ENCODE results near the gene SLC66A2. TPM values are rescaled to one million over a fixed set of nuclear protein-coding genes. Genes with fewer than 3 reads are reported as not detected.

Gene SLC66A2
- total RNA-seq, 3 donors from 2014 or later (not counting 1 experiment from before 2014, with no cell fraction given), result 51.2 to 62.4 (median 54.1) TPM

- Histone ChIP-seq H3K27me3 (ENCODE audit: control insufficient read depth, insufficient read depth, low read length) (no peaks in the 10 kb centered on the region), H3K27ac (ENCODE audit: low read length) (no peak overlapping the region), H3K4me3 (ENCODE audit: low read length) (no peak overlapping the region), H3K36me3 (ENCODE audit: control insufficient read depth, insufficient read depth, low read length) (peaks cover 18% of the 10 kb centered on the region), H3K4me1 (ENCODE audit: control insufficient read depth, insufficient read depth, low read length) (peaks cover 28% of the 10 kb centered on the region), H3K9me3 (ENCODE audit: control insufficient read depth, insufficient read depth, low read length) (no peaks in the 10 kb centered on the region)
- Mint-ChIP-seq H3K4me1 (peaks cover 28 to 50% of the 10 kb centered on the region in 2 donors), H3K27me3 (ENCODE audit: low read depth in 2 of 2) (no peaks in the 10 kb centered on the region), H3K9me3 (no peaks in the 10 kb centered on the region), H3K4me3 (no peak overlapping the region), H3K36me3 (no peaks in the 10 kb centered on the region), H3K27ac (no peak overlapping the region)
- intact Hi-C loops (cut with micrococcal nuclease), result no loop called here
- no peak for ATAC-seq
- DNase-seq, result no peak
- no peak for TF ChIP-seq CTCF (IDR thresholded peaks at IDR 0.05)
- 92% methylated on average over 17 of the region's 17 CpGs for WGBS (ENCODE audit: insufficient coverage)
Observed at GRCh38 chr18:79945118-79946042, 6.1 kb downstream of the SLC66A2 start.

DNA sequence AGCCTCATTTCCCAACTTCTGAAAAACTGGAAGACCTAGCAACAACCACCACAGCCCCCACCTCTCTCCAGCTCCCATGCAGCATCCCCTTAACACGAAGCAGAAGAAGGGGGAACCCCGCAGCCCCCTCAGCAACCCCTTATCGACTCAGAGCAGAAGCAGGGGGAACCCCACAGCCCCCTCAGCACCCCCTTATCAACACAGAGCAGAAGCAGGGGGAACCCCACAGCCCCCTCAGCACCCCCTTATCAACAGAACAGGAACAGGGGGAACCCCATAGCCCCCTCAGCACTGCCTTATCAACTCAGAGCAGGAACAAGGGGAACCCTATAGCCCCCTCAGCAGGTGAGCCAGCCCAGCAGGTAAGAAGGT lies 6.7 kb downstream of the SLC66A2 start:
- TF ChIP-seq CTCF (IDR thresholded peaks at IDR 0.05), result no peak
- Histone ChIP-seq H3K27ac (ENCODE audit: low read length) (no peak overlapping the region), H3K27me3 (ENCODE audit: control insufficient read depth, insufficient read depth, low read length) (no peaks in the 10 kb centered on the region), H3K9me3 (ENCODE audit: control insufficient read depth, insufficient read depth, low read length) (no peaks in the 10 kb centered on the region), H3K36me3 (ENCODE audit: control insufficient read depth, insufficient read depth, low read length) (peaks cover 18% of the 10 kb centered on the region), H3K4me3 (ENCODE audit: low read length) (no peak overlapping the region), H3K4me1 (ENCODE audit: control insufficient read depth, insufficient read depth, low read length) (peaks cover 22% of the 10 kb centered on the region)
- H3K27me3 Mint-ChIP-seq (ENCODE audit: low read depth in 2 of 2), result no peaks in the 10 kb centered on the region
- H3K27ac Mint-ChIP-seq, result no peak overlapping the region
- peaks cover 5% of the 10 kb centered on the region for H3K36me3 Mint-ChIP-seq
- H3K9me3 Mint-ChIP-seq, result no peaks in the 10 kb centered on the region
- peaks cover 25 to 48% of the 10 kb centered on the region in 2 donors for H3K4me1 Mint-ChIP-seq
- H3K4me3 Mint-ChIP-seq, result no peak overlapping the region
- peak in 1 of 2 donors; percentile 56 for DNase-seq
- intact Hi-C loops (cut with micrococcal nuclease), result no loop called here
- WGBS (ENCODE audit: insufficient coverage), result 45% methylated on average over 1 of the region's 3 CpGs
- peak in 2 of 3 donors; percentile 21 to 47 for ATAC-seq

DNA sequence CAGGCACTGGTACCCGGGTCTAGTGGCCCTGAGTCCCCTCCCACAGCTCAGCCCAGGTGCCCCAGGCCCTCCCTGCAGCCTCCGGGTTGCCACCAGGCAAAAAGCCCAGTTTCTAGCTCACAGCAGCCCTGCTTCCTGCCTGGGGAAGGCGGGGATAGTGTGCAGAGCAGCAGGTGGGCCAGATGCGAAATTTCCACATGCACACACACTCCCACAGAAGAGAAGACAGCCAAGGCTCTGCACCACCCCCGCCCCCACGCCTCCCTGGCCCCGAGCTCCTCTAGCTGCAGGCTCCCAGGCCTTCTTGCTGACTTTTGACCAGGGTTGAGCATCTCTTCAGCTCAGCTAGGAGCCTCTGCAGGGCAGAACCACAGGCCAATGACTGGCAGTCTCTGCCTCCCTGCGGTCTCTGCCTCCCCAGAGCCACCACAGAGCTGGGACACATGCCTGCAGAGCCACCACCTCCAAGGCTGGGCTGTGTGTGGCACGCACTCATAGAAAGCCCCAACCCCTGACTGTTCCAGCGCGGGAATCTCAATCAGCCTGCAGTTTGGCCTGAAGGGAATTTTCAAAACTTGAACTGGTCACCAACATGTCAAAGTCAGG lies 7.2 kb downstream of the SLC66A2 start:
- intact Hi-C loops (cut with micrococcal nuclease), result no loop called here
- Mint-ChIP-seq H3K4me1 (peaks cover 26 to 48% of the 10 kb centered on the region in 2 donors), H3K27me3 (ENCODE audit: low read depth in 2 of 2) (no peaks in the 10 kb centered on the region), H3K9me3 (no peaks in the 10 kb centered on the region), H3K36me3 (peaks cover 7% of the 10 kb centered on the region), H3K27ac (no peak overlapping the region), H3K4me3 (no peak overlapping the region)
- DNase-seq (peak in 1 of 2 donors; percentile 58), ATAC-seq (peak in 1 of 3 donors; percentile 53)
- no peak for TF ChIP-seq CTCF (IDR thresholded peaks at IDR 0.05)
- WGBS (ENCODE audit: insufficient coverage), result 51% methylated on average over 11 of the region's 11 CpGs
- Histone ChIP-seq H3K4me3 (ENCODE audit: low read length) (no peak overlapping the region), H3K36me3 (ENCODE audit: control insufficient read depth, insufficient read depth, low read length) (peaks cover 18% of the 10 kb centered on the region), H3K4me1 (ENCODE audit: control insufficient read depth, insufficient read depth, low read length) (peaks cover 18% of the 10 kb centered on the region), H3K27me3 (ENCODE audit: control insufficient read depth, insufficient read depth, low read length) (no peaks in the 10 kb centered on the region), H3K9me3 (ENCODE audit: control insufficient read depth, insufficient read depth, low read length) (no peaks in the 10 kb centered on the region), H3K27ac (ENCODE audit: low read length) (no peak overlapping the region)
